H1 (cell line): ENCODE data around the gene TAF1L. TPM values are rescaled to one million over a fixed set of nuclear protein-coding genes. Genes with fewer than 3 reads are reported as not detected.

Source experiments
- KDM1A ChIP-seq: fragments of 200-600, 300-600 bp; sonication (generic); IDR thresholded peaks from 2 replicates; pipeline ENCODE4 v1.7.1; 2016; ENCODE audit warnings: mild to moderate bottlenecking, low read length, borderline replicate concordance
- polyA plus RNA-seq, 7 experiments: library from polyadenylated mRNA; depleted of rRNA in 3 of 7; stranded (reverse) in 5 of 7; unstranded in 2 of 7; fragments of >200 nt in 5 of 7; fragments of 200-250 nt in 2 of 7; gene quantifications; 1 replicate in 5 of 7; 2 replicates in 1 of 7; 4 replicates in 1 of 7; pipeline versions ENCODE4 v1.2.1 to v1.2.3, GENCODE V29; 2011 to 2013; ENCODE audit warnings: missing spikeins in 2 of 7, mixed read lengths in 2 of 7
- total RNA-seq: library from RNA; stranded (reverse); fragmentation: NEBNext Ultra II Directional; extraction: Animal tissue kit (Norgen Biotek cat#: 25700); gene quantifications from 2 replicates; pipeline ENCODE4 v1.2.1, GENCODE V29; 2021

Gene TAF1L
- total and polyA plus RNA-seq, 2 of the 8 experiments (the other 6 are each of a cell fraction or from before 2014, with no cell fraction given) = not detected

- TF ChIP-seq KDM1A = no peak
- TF ChIP-seq, all 59 proteins: peak for 0
These were observed 39.2 kb downstream of the TAF1L start (continued) for GRCh38 chr9:32596096-32596865.
